Neural cell (in vitro differentiated cells): ENCODE measurements around the gene EGLN2. TPM values are rescaled to one million over a fixed set of nuclear protein-coding genes. Genes with fewer than 3 reads are reported as not detected.

Experiments
- H2AFZ ChIP-seq: fragments of 200-600, 300-800 bp; sonication (generic), shearing (Covaris generic); 2 replicates; pipeline ENCODE4 v1.6.0; 2014; ENCODE audit warnings: low read depth, mild to moderate bottlenecking, antibody characterized with exemption, low read length, moderate library complexity
- H3F3A ChIP-seq: fragments of 200-600 bp; shearing (Covaris generic); 2 replicates; pipeline ENCODE4 v1.6.1; 2016; ENCODE audit warnings: mild to moderate bottlenecking, moderate library complexity, mixed read lengths, antibody characterized with exemption, low read length; ENCODE audit not compliant: insufficient read depth, poor library complexity, severe bottlenecking
- H3K27ac ChIP-seq: fragments of 200-600, 300-800 bp; sonication (generic), shearing (Covaris generic); 2 replicates; pipeline ENCODE4 v1.5.1; 2014; ENCODE audit warnings: mild to moderate bottlenecking, low read length, moderate library complexity
- H3K27me3 ChIP-seq: fragments of 300-800, 200-600 bp; sonication (generic), shearing (Covaris generic); 2 replicates; pipeline ENCODE4 v1.6.0; 2014; ENCODE audit warnings: mild to moderate bottlenecking, low read depth, low read length, moderate library complexity; ENCODE audit not compliant: insufficient read depth
- H3K36me3 ChIP-seq: fragments of 300-800, 200-600 bp; sonication (generic), shearing (Covaris generic); 2 replicates; pipeline ENCODE4 v1.5.1; 2014; ENCODE audit warnings: mild to moderate bottlenecking, antibody characterized with exemption, low read length, moderate library complexity; ENCODE audit not compliant: insufficient read depth
- H3K4me2 ChIP-seq: fragments of 300-800, 200-600 bp; sonication (generic), shearing (Covaris generic); 2 replicates; pipeline ENCODE4 v1.6.0; 2014; ENCODE audit warnings: mild to moderate bottlenecking, low read length
- H3K4me3 ChIP-seq: fragments of 300-800, 200-600 bp; sonication (generic), shearing (Covaris generic); 2 replicates; pipeline ENCODE4 v1.5.1; 2014; ENCODE audit warnings: mild to moderate bottlenecking, low read length, moderate library complexity
- H3K79me2 ChIP-seq: fragments of 200-600 bp; shearing (Covaris generic); replicated peaks from 2 replicates; pipeline ENCODE4 v1.6.0; 2014; ENCODE audit warnings: mild to moderate bottlenecking, low read length, moderate library complexity; ENCODE audit not compliant: insufficient read depth
- H3K9ac ChIP-seq: fragments of 300-800, 200-600 bp; sonication (generic), shearing (Covaris generic); 2 replicates; pipeline ENCODE4 v1.6.1; 2016; ENCODE audit warnings: mild to moderate bottlenecking, low read length, mixed read lengths
- H3K9me2 ChIP-seq: fragments of 200-600 bp; shearing (Covaris generic); 2 replicates; pipeline ENCODE4 v1.6.1; 2016; ENCODE audit warnings: mild to moderate bottlenecking, low read length, mixed read lengths; ENCODE audit not compliant: insufficient read depth
- H3K9me3 ChIP-seq: fragments of 200-600, 300-800 bp; sonication (generic), shearing (Covaris generic); 2 replicates; pipeline ENCODE4 v1.6.1; 2016; ENCODE audit warnings: mild to moderate bottlenecking, mixed run types, low read length, moderate library complexity, mixed read lengths
- H4K20me1 ChIP-seq: fragments of 200-600 bp; shearing (Covaris generic); 2 replicates; pipeline ENCODE4 v1.6.1; 2016; ENCODE audit warnings: mild to moderate bottlenecking, mixed run types; ENCODE audit not compliant: insufficient read depth
- EP300 ChIP-seq: fragments of 450-650 bp; conservative IDR thresholded peaks from 2 replicates; pipeline ENCODE4 v1.6.1; 2014; ENCODE audit warnings: antibody characterized with exemption, mild to moderate bottlenecking, moderate library complexity; ENCODE audit not compliant: poor library complexity, severe bottlenecking
- EZH2 ChIP-seq: fragments of 200-600, 300-800 bp; shearing (Covaris generic), sonication (generic); IDR thresholded peaks from 2 replicates; pipeline ENCODE4 v1.6.1; 2014; ENCODE audit warnings: antibody characterized with exemption, low read length, borderline replicate concordance, mild to moderate bottlenecking; ENCODE audit not compliant: insufficient read depth, poor library complexity, severe bottlenecking
- MXI1 ChIP-seq: fragments of 450-650 bp; conservative IDR thresholded peaks from 2 replicates; pipeline ENCODE4 v1.6.1; 2014; ENCODE audit warnings: antibody characterized with exemption, mild to moderate bottlenecking; ENCODE audit not compliant: poor library complexity, severe bottlenecking
- POLR2AphosphoS5 ChIP-seq: IDR thresholded peaks from 2 replicates; pipeline ENCODE4 v1.6.1; 2012
- RAD21 ChIP-seq: fragments of 450-650 bp; conservative IDR thresholded peaks from 2 replicates; pipeline ENCODE4 v1.6.1; 2014; ENCODE audit warnings: antibody characterized with exemption, mild to moderate bottlenecking, moderate library complexity
- REST ChIP-seq: IDR thresholded peaks from 2 replicates; pipeline ENCODE4 v1.6.1; 2012; ENCODE audit warnings: borderline replicate concordance
- SMC3 ChIP-seq: fragments of 450-650 bp; conservative IDR thresholded peaks from 2 replicates; pipeline ENCODE4 v1.6.1; 2014; ENCODE audit warnings: antibody characterized with exemption, mild to moderate bottlenecking, moderate library complexity; ENCODE audit not compliant: poor library complexity
- TAF1 ChIP-seq: IDR thresholded peaks from 2 replicates; pipeline ENCODE4 v1.6.1; 2012; ENCODE audit warnings: low read depth
- polyA plus RNA-seq: library from polyadenylated mRNA; depleted of rRNA; stranded (reverse); fragments of >200 nt; gene quantifications from 2 replicates; pipeline ENCODE4 v1.2.3, GENCODE V29; 2014
- TF ChIP-seq, protein P1 (sequence below): fragments of 450-650 bp; IDR thresholded peaks from 2 replicates; pipeline ENCODE4 v1.5.1; 2014; ENCODE audit warnings: antibody characterized with exemption, mild to moderate bottlenecking, moderate library complexity; ENCODE audit not compliant: poor library complexity, severe bottlenecking

Gene EGLN2
- polyA plus RNA-seq, 1 donor from 2014 or later, result 112 TPM

DNA sequence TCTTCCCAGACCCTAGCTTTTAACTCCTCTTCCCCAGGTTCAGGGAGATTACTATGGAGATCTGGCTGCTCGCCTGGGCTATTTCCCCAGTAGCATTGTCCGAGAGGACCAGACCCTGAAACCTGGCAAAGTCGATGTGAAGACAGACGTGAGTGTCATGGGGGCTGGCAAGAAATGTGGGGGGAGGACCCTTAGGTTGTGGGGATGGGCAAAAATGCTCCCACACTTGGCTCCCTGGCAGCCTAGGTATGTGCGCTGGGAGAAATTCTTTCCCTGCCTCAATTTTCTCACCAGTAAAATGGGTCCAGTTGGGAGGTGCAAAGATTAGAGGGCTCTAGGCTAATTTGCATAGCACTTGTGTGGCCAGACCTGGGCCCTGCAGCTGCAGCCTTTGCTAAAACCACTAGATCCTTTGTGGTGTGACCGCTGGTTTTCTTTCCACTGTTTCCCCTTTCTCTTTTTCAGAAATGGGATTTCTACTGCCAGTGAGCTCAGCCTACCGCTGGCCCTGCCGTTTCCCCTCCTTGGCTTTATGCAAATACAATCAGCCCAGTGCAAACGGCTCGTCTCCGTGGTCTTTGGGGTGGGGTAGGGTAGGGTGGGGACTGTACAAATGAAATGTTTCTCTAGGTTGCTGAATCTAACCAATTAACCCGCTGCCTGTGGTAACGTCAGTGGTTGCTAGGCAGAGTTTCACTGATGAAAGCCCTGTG lies 21.9 kb upstream of the EGLN2 start:
- H3K36me3 ChIP-seq, result no peaks in the 10 kb centered on the region

DNA sequence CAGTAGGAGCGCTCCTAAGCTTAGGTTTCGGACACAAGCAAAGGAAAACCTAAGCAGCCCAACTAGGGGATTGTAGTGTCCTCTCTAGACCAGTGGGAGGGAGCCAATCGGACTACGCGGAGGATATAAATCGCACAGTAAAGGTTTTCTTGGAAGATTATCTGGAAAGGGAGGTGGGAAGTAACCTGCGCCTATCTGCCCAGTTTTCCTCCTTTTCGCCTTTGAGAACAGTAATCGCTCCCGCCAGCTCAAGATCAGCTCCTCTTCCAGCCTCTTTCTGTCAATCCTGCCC lies 21.4 kb upstream of the EGLN2 start:
- peak overlapping the region; percentile 87 for H3K9ac ChIP-seq
- H3K9me2 ChIP-seq, result no peaks in the 10 kb centered on the region
- H3K79me2 ChIP-seq, result no peaks in the 10 kb centered on the region
- peak overlapping the region; percentile 99 for H3K27ac ChIP-seq
- peaks cover 4% of the 10 kb centered on the region for H3F3A ChIP-seq
- H3K4me2 ChIP-seq, result peak overlapping the region; percentile 78
- H2AFZ ChIP-seq, result no peak overlapping the region
- H3K4me3 ChIP-seq, result peak overlapping the region; percentile 80
- no peaks in the 10 kb centered on the region for H4K20me1 ChIP-seq
- TF ChIP-seq POLR2AphosphoS5, result peak; percentile 70
- TF ChIP-seq EZH2, result no peak
- no peak for TF ChIP-seq REST
- peak; percentile 40 for TF ChIP-seq RAD21
- peak; percentile 35 for TF ChIP-seq EP300
- TF ChIP-seq MXI1, result peak; percentile 10
- no peak for TF ChIP-seq TAF1
- TF ChIP-seq, protein P1, sequence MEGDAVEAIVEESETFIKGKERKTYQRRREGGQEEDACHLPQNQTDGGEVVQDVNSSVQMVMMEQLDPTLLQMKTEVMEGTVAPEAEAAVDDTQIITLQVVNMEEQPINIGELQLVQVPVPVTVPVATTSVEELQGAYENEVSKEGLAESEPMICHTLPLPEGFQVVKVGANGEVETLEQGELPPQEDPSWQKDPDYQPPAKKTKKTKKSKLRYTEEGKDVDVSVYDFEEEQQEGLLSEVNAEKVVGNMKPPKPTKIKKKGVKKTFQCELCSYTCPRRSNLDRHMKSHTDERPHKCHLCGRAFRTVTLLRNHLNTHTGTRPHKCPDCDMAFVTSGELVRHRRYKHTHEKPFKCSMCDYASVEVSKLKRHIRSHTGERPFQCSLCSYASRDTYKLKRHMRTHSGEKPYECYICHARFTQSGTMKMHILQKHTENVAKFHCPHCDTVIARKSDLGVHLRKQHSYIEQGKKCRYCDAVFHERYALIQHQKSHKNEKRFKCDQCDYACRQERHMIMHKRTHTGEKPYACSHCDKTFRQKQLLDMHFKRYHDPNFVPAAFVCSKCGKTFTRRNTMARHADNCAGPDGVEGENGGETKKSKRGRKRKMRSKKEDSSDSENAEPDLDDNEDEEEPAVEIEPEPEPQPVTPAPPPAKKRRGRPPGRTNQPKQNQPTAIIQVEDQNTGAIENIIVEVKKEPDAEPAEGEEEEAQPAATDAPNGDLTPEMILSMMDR, result no peak
- TF ChIP-seq SMC3, result peak; percentile 35
- H3K9me3 ChIP-seq, result no peaks in the 10 kb centered on the region
- no peaks in the 10 kb centered on the region for H3K36me3 ChIP-seq
- H3K27me3 ChIP-seq, result no peaks in the 10 kb centered on the region

More for the DNA sequence above, 21.9 kb upstream of the EGLN2 start:
- peak overlapping the region; percentile 99 for H3K27ac ChIP-seq
- peak overlapping the region; percentile 80 for H3K4me3 ChIP-seq
- no peaks in the 10 kb centered on the region for H4K20me1 ChIP-seq
- no peaks in the 10 kb centered on the region for H3K79me2 ChIP-seq
- H3K27me3 ChIP-seq, result no peaks in the 10 kb centered on the region
- peak overlapping the region; percentile 87 for H3K9ac ChIP-seq
- peak overlapping the region; percentile 77 for H2AFZ ChIP-seq
- H3K9me3 ChIP-seq, result no peaks in the 10 kb centered on the region
- no peaks in the 10 kb centered on the region for H3K9me2 ChIP-seq
- peak overlapping the region; percentile 78 for H3K4me2 ChIP-seq
- H3F3A ChIP-seq, result peaks cover 4% of the 10 kb centered on the region
- no peak for TF ChIP-seq POLR2AphosphoS5
- TF ChIP-seq TAF1, result no peak
- TF ChIP-seq MXI1, result no peak
- TF ChIP-seq REST, result no peak
